Measurements from ENCODE around the gene NEDD4L.

- no peak for TF ChIP-seq EZH2 (IDR thresholded peaks at IDR 0.05; ENCODE audit: borderline replicate concordance, insufficient read depth, low read depth, low read length, poor library complexity, severe bottlenecking)
- no peak for TF ChIP-seq CTCF (IDR thresholded peaks at IDR 0.05)
Observed at GRCh38 chr18:58144106-58144505, 100.1 kb downstream of the NEDD4L start.

Data from B cell (primary cell).